GM23248 (cell line): ENCODE results near the gene RELN. TPM values are rescaled to one million over a fixed set of nuclear protein-coding genes. Genes with fewer than 3 reads are reported as not detected.

Source experiments
- DNase-seq: peaks from one replicate; pipeline ENCODE4 v3.0.0-alpha.2; 2015
- H2AFZ ChIP-seq: fragments of 200-600 bp; sonication (generic); 2 replicates; pipeline ENCODE4 v1.6.1; 2016; ENCODE audit warnings: antibody characterized with exemption
- H3F3A ChIP-seq: fragments of 200-600 bp; sonication (generic); 2 replicates; pipeline ENCODE4 v1.6.1; 2016; ENCODE audit warnings: mild to moderate bottlenecking, antibody characterized with exemption, mixed run types; ENCODE audit not compliant: insufficient read depth
- H3K27ac ChIP-seq: fragments of 200-600 bp; sonication (generic); 2 replicates; pipeline ENCODE4 v1.5.1; 2016; ENCODE audit warnings: mild to moderate bottlenecking
- H3K27me3 ChIP-seq: fragments of 200-600 bp; sonication (generic); replicated peaks from 2 replicates; pipeline ENCODE4 v1.6.1; 2016; ENCODE audit warnings: mild to moderate bottlenecking; ENCODE audit not compliant: insufficient read depth
- H3K36me3 ChIP-seq: fragments of 200-600 bp; sonication (generic); 2 replicates; pipeline ENCODE4 v1.6.1; 2016; ENCODE audit warnings: low read depth, mild to moderate bottlenecking
- H3K4me1 ChIP-seq: fragments of 200-600 bp; sonication (generic); 2 replicates; pipeline ENCODE4 v1.6.1; 2016; ENCODE audit warnings: mild to moderate bottlenecking; ENCODE audit not compliant: insufficient read depth
- H3K4me2 ChIP-seq: fragments of 200-600 bp; sonication (generic); one replicate; pipeline ENCODE4 v1.6.1; 2016; ENCODE audit warnings: mild to moderate bottlenecking; ENCODE audit not compliant: unreplicated experiment
- H3K4me3 ChIP-seq: fragments of 200-600 bp; sonication (generic); 2 replicates; pipeline ENCODE4 v1.5.1; 2016; ENCODE audit warnings: mild to moderate bottlenecking
- H3K79me2 ChIP-seq: fragments of 200-600 bp; sonication (generic); 2 replicates; pipeline ENCODE4 v1.6.1; 2016; ENCODE audit warnings: mild to moderate bottlenecking; ENCODE audit not compliant: insufficient read depth
- H3K9ac ChIP-seq: fragments of 200-600 bp; sonication (generic); 2 replicates; pipeline ENCODE4 v1.6.1; 2016; ENCODE audit warnings: mild to moderate bottlenecking
- H3K9me2 ChIP-seq: fragments of 200-600 bp; sonication (generic); 2 replicates; pipeline ENCODE4 v1.6.1; 2016; ENCODE audit warnings: mixed run types, mild to moderate bottlenecking, moderate library complexity; ENCODE audit not compliant: insufficient read depth
- H3K9me3 ChIP-seq: fragments of 200-600 bp; sonication (generic); one replicate; pipeline ENCODE4 v1.6.1; 2017; ENCODE audit warnings: low read depth
- H4K20me1 ChIP-seq: fragments of 200-600 bp; sonication (generic); 2 replicates; pipeline ENCODE4 v1.6.0; 2016; ENCODE audit not compliant: insufficient read depth
- EZH2 ChIP-seq: fragments of 200-600 bp; sonication (generic); IDR thresholded peaks from 2 replicates; pipeline ENCODE4 v1.6.1; 2018; ENCODE audit warnings: antibody characterized with exemption, mild to moderate bottlenecking; ENCODE audit not compliant: insufficient read depth, poor library complexity, severe bottlenecking
- EZH2phosphoT487 ChIP-seq: fragments of 200-600 bp; sonication (generic); IDR thresholded peaks from 2 replicates; pipeline ENCODE4 v1.6.1; 2018; ENCODE audit warnings: antibody characterized with exemption, moderate library complexity, mild to moderate bottlenecking, low read depth; ENCODE audit not compliant: insufficient read depth
- WGBS, 2 experiments: methylation state at CpG; one replicate each; pipeline ENCODE4 v1.1.6; 2015 to 2017; ENCODE audit warnings: low lambda C conversion rate in 2 of 2, low coverage in 1 of 2; ENCODE audit errors: missing lambda C conversion rate in 2 of 2; 5-methylcytosine and 5-hydroxymethylcytosine counted together
- in situ Hi-C: fragments of 300-500 bp; cut with MboI; formaldehyde crosslinking; loops from 2 replicates; pipeline ENCODE4 v1.15.0; 2020
- polyA plus RNA-seq: library from polyadenylated mRNA; unstranded; fragments of >200 nt; fragmentation: Nextera tagmentation; extraction: Ambion mirVana; gene quantifications from 2 replicates; pipeline ENCODE4 v1.2.1, GENCODE V29; 2016
- small RNA-seq: library from RNA; depleted of rRNA; stranded (forward); fragments of <200 nt; gene quantifications from one replicate; pipeline ENCODE3, GENCODE V24; 2014; ENCODE audit warnings: low read depth, low replicate concordance
- total RNA-seq: library from RNA; depleted of rRNA; stranded (reverse); fragments of >200 nt; shearing (Covaris generic); gene quantifications from 2 replicates; pipeline ENCODE4 v1.2.3, GENCODE V29; 2014; rRNA removed

RELN gene
- total and polyA plus RNA-seq, 2 experiments from 2014 or later: 0.76 to 0.97 TPM

- H3K9me3 ChIP-seq: no peaks in the 10 kb centered on the region
- DNase-seq: no peak
- H3K4me2 ChIP-seq: no peak overlapping the region
- H4K20me1 ChIP-seq: no peaks in the 10 kb centered on the region
- peaks cover 35% of the 10 kb centered on the region for H3K27me3 ChIP-seq
- no peaks in the 10 kb centered on the region for H3K9me2 ChIP-seq
- no peak overlapping the region for H3K9ac ChIP-seq
- H3K4me1 ChIP-seq: no peaks in the 10 kb centered on the region
- WGBS, 2 experiments: 72 to 78% methylated on average over 8 of the region's 8 CpGs
- TF ChIP-seq EZH2: no peak
- TF ChIP-seq EZH2phosphoT487: no peak
- no peaks in the 10 kb centered on the region for H3F3A ChIP-seq
- H3K27ac ChIP-seq: no peak overlapping the region
- in situ Hi-C loops: no loop called here
- no peak overlapping the region for H2AFZ ChIP-seq
- H3K79me2 ChIP-seq: no peaks in the 10 kb centered on the region
- H3K36me3 ChIP-seq: no peaks in the 10 kb centered on the region
- no peak overlapping the region for H3K4me3 ChIP-seq
These were observed 549.8 kb downstream of the RELN start for GRCh38 chr7:103439661-103440060.

GRCh38 chr7:103437623-103438022, 551.8 kb downstream of the RELN start:
- H3K4me2 ChIP-seq: no peak overlapping the region
- H3K27ac ChIP-seq: no peak overlapping the region
- H3K4me1 ChIP-seq: no peaks in the 10 kb centered on the region
- no peaks in the 10 kb centered on the region for H3K9me2 ChIP-seq
- no peak overlapping the region for H3K9ac ChIP-seq
- in situ Hi-C loops: no loop called here
- H3K79me2 ChIP-seq: no peaks in the 10 kb centered on the region
- 34 to 56% methylated on average over 1 of the region's 1 CpG for WGBS, 2 experiments
- no peaks in the 10 kb centered on the region for H3F3A ChIP-seq
- H3K9me3 ChIP-seq: no peaks in the 10 kb centered on the region
- H3K4me3 ChIP-seq: no peak overlapping the region
- H4K20me1 ChIP-seq: no peaks in the 10 kb centered on the region
- DNase-seq: no peak
- TF ChIP-seq EZH2phosphoT487 (no peak), EZH2 (no peak)
- H3K27me3 ChIP-seq: peaks cover 15% of the 10 kb centered on the region
- no peaks in the 10 kb centered on the region for H3K36me3 ChIP-seq
- no peak overlapping the region for H2AFZ ChIP-seq

- H2AFZ ChIP-seq: no peak overlapping the region
- H3K36me3 ChIP-seq: no peaks in the 10 kb centered on the region
- 68 to 79% methylated on average over 1 of the region's 1 CpG for WGBS, 2 experiments
- H4K20me1 ChIP-seq: no peaks in the 10 kb centered on the region
- no peak overlapping the region for H3K4me2 ChIP-seq
- H3K4me1 ChIP-seq: no peaks in the 10 kb centered on the region
- in situ Hi-C loops: no loop called here
- H3K27ac ChIP-seq: no peak overlapping the region
- no peak for DNase-seq
- 0 out of 2 replicates have a peak, but pooled peaks cover 3% of the 10 kb centered on the region for H3K27me3 ChIP-seq
- no peaks in the 10 kb centered on the region for H3K9me3 ChIP-seq
- no peak for TF ChIP-seq EZH2phosphoT487
- no peak for TF ChIP-seq EZH2
- H3K9ac ChIP-seq: no peak overlapping the region
- H3K4me3 ChIP-seq: no peak overlapping the region
- H3K9me2 ChIP-seq: no peaks in the 10 kb centered on the region
- no peaks in the 10 kb centered on the region for H3K79me2 ChIP-seq
- no peaks in the 10 kb centered on the region for H3F3A ChIP-seq
These were observed 556.7 kb downstream of the RELN start for GRCh38 chr7:103432712-103433111.

GRCh38 chr7:103425177-103425576, 564.3 kb downstream of the RELN start:
- Histone ChIP-seq H4K20me1 (no peaks in the 10 kb centered on the region), H3K27me3 (no peaks in the 10 kb centered on the region), H2AFZ (no peak overlapping the region), H3F3A (no peaks in the 10 kb centered on the region), H3K9me3 (no peaks in the 10 kb centered on the region), H3K4me1 (no peaks in the 10 kb centered on the region), H3K79me2 (no peaks in the 10 kb centered on the region), H3K9me2 (no peaks in the 10 kb centered on the region), H3K27ac (no peak overlapping the region), H3K9ac (no peak overlapping the region), H3K36me3 (no peaks in the 10 kb centered on the region), H3K4me3 (no peak overlapping the region), H3K4me2 (no peak overlapping the region)
- no peak for DNase-seq
- WGBS, 2 experiments: 29 to 32% methylated on average over 1 of the region's 1 CpG
- TF ChIP-seq EZH2 (no peak), EZH2phosphoT487 (no peak)
- in situ Hi-C loops: no loop called here

- DNase-seq: no peak
- Histone ChIP-seq H2AFZ (no peak overlapping the region), H3K4me1 (no peaks in the 10 kb centered on the region), H3K27me3 (no peaks in the 10 kb centered on the region), H3K27ac (no peak overlapping the region), H3K9me2 (no peaks in the 10 kb centered on the region), H3K79me2 (no peaks in the 10 kb centered on the region), H3K9me3 (no peaks in the 10 kb centered on the region), H3K4me2 (no peak overlapping the region), H3K4me3 (no peak overlapping the region), H4K20me1 (no peaks in the 10 kb centered on the region), H3F3A (no peaks in the 10 kb centered on the region), H3K36me3 (no peaks in the 10 kb centered on the region), H3K9ac (no peak overlapping the region)
- 12 to 24% methylated on average over 3 of the region's 3 CpGs for WGBS, 2 experiments
- TF ChIP-seq EZH2phosphoT487: no peak
- TF ChIP-seq EZH2: no peak
- in situ Hi-C loops: no loop called here
These were observed 565.8 kb downstream of the RELN start for GRCh38 chr7:103423467-103424179.

Small RNA genes within 50 kb of the gene (small RNA-seq; reads per million reads assigned to genes)
- gene RF00019: not detected

Other genes starting within 250 kb of the RELN start
- 21.4 and 23.3 TPM in 2 replicates for gene ORC5, start 218.4 kb upstream of the RELN start, total RNA-seq
- gene ORC5, start 218.4 kb upstream of the RELN start, polyA plus RNA-seq: 24.0 and 24.9 TPM in 2 replicates